CD14-positive monocyte (primary cell): Measurements from ENCODE around the gene ARHGDIB. TPM values are rescaled to one million over a fixed set of nuclear protein-coding genes. Genes with fewer than 3 reads are reported as not detected.
A peak's percentile ranks its signal among the peaks of the same experiment; 100 is the strongest.

Experiments
- DNase-seq, 3 donors: peaks; one replicate each; pipeline ENCODE4 v3.0.0-alpha.2; 2011 to 2022
- H2AFZ ChIP-seq: 2 replicates; pipeline ENCODE4 v1.6.0; 2012; ENCODE audit warnings: mild to moderate bottlenecking, low read depth, low read length, inconsistent platforms; ENCODE audit not compliant: insufficient read depth, poor library complexity, severe bottlenecking
- H3K27ac ChIP-seq, 2 donors: 1 replicate in 1 of 2; 2 replicates in 1 of 2; pipeline ENCODE4 v1.5.1; 2012 to 2013; ENCODE audit warnings: low read length in 2 of 2, control low read depth in 1 of 2, inconsistent platforms in 1 of 2, low read depth in 1 of 2, mild to moderate bottlenecking in 1 of 2
- H3K27me3 ChIP-seq, 2 donors: one replicate each; pipeline versions ENCODE4 v1.6.0 to v1.6.1; 2011 to 2013; ENCODE audit warnings: low read length in 2 of 2; ENCODE audit not compliant: control insufficient read depth in 2 of 2, insufficient read depth in 2 of 2
- H3K36me3 ChIP-seq, 2 donors: replicated peaks in 1 of 2; 1 replicate in 1 of 2; 2 replicates in 1 of 2; pipeline versions ENCODE4 v1.5.1 to v1.6.1; 2012 to 2013; ENCODE audit warnings: low read length in 2 of 2, control low read depth in 1 of 2, inconsistent platforms in 1 of 2, mild to moderate bottlenecking in 1 of 2; ENCODE audit not compliant: insufficient read depth in 2 of 2, control insufficient read depth in 1 of 2
- H3K4me1 ChIP-seq, 2 donors: 1 replicate in 1 of 2; 2 replicates in 1 of 2; pipeline versions ENCODE4 v1.5.1 to v1.6.1; 2012 to 2013; ENCODE audit warnings: low read length in 2 of 2, control low read depth in 1 of 2, inconsistent platforms in 1 of 2, mild to moderate bottlenecking in 1 of 2, moderate library complexity in 1 of 2; ENCODE audit not compliant: insufficient read depth in 2 of 2, control insufficient read depth in 1 of 2
- H3K4me2 ChIP-seq: replicated peaks from 2 replicates; pipeline ENCODE3; 2012; ENCODE audit warnings: low read length, moderate library complexity, mild to moderate bottlenecking; ENCODE audit not compliant: poor library complexity, severe bottlenecking; ENCODE audit errors: extremely low read depth
- H3K4me3 ChIP-seq, 3 experiments: fragments of 200-600 bp in 1 of 3; sonication (generic) in 1 of 3; replicated peaks in 1 of 3; 1 replicate in 2 of 3; 2 replicates in 1 of 3; pipeline ENCODE4 v1.5.1; 2011 to 2013; ENCODE audit warnings: low read length in 3 of 3, mild to moderate bottlenecking in 3 of 3, control low read depth in 2 of 3, low read depth in 2 of 3, inconsistent platforms in 1 of 3, moderate library complexity in 1 of 3
- H3K79me2 ChIP-seq: 2 replicates; pipeline ENCODE4 v1.6.0; 2012; ENCODE audit warnings: mild to moderate bottlenecking, control low read depth, inconsistent platforms, low read length, moderate library complexity; ENCODE audit not compliant: insufficient read depth
- H3K9ac ChIP-seq: 2 replicates; pipeline ENCODE4 v1.6.0; 2017; ENCODE audit warnings: low read length, mild to moderate bottlenecking; ENCODE audit not compliant: insufficient read depth, poor library complexity, severe bottlenecking
- H3K9me3 ChIP-seq, 2 donors: replicated peaks in 1 of 2; 1 replicate in 1 of 2; 2 replicates in 1 of 2; pipeline versions ENCODE4 v1.5.1 to v1.6.1; 2012 to 2013; ENCODE audit warnings: low read length in 2 of 2, control low read depth in 1 of 2; ENCODE audit not compliant: control insufficient read depth in 1 of 2, insufficient read depth in 1 of 2
- H4K20me1 ChIP-seq: 2 replicates; pipeline ENCODE4 v1.6.0; 2012; ENCODE audit warnings: mild to moderate bottlenecking, low read length, control low read depth, moderate library complexity; ENCODE audit not compliant: insufficient read depth
- H3K27ac Mint-ChIP-seq, 7 donors: one replicate each; pipeline ENCODE4 v1.8.0; 2020; ENCODE audit warnings: mild to moderate bottlenecking in 7 of 7, mixed read lengths in 7 of 7, moderate library complexity in 6 of 7, inconsistent platforms in 2 of 7
- H3K27me3 Mint-ChIP-seq, 3 donors: one replicate each; pipeline ENCODE4 v1.8.0; 2021 to 2022; ENCODE audit warnings: low read depth in 3 of 3, mild to moderate bottlenecking in 3 of 3, mixed read lengths in 3 of 3, moderate library complexity in 3 of 3, inconsistent platforms in 1 of 3
- H3K36me3 Mint-ChIP-seq, 2 donors: one replicate each; pipeline ENCODE4 v1.8.0; 2020; ENCODE audit warnings: mixed read lengths in 2 of 2, inconsistent platforms in 1 of 2, mild to moderate bottlenecking in 1 of 2
- H3K4me1 Mint-ChIP-seq: one replicate; pipeline ENCODE4 v1.8.0; 2020; ENCODE audit warnings: mild to moderate bottlenecking, mixed read lengths
- H3K4me3 Mint-ChIP-seq, 2 donors: one replicate each; pipeline ENCODE4 v1.8.0; 2020; ENCODE audit warnings: mild to moderate bottlenecking in 2 of 2, mixed read lengths in 2 of 2, moderate library complexity in 1 of 2
- H3K9me3 Mint-ChIP-seq, 7 donors: one replicate each; pipeline ENCODE4 v1.8.0; 2020 to 2022; ENCODE audit warnings: mixed read lengths in 7 of 7, mild to moderate bottlenecking in 6 of 7, moderate library complexity in 6 of 7, inconsistent platforms in 2 of 7
- WGBS: methylation state at CpG from one replicate; pipeline ENCODE4 v1.1.5; 2013; ENCODE audit warnings: missing lambda C conversion rate; ENCODE audit not compliant: insufficient coverage; 5-methylcytosine and 5-hydroxymethylcytosine counted together
- intact Hi-C, 2 donors: fragments of 100-400 bp; cut with micrococcal nuclease; formaldehyde crosslinking; loops; one replicate each; pipeline versions ENCODE4 v1.15.0 to v1.15.1; 2023
- polyA plus RNA-seq, 3 donors: library from polyadenylated mRNA; depleted of rRNA in 1 of 3; unstranded in 2 of 3; stranded (reverse) in 1 of 3; fragments of 300-500 nt in 2 of 3; fragments of >200 nt in 1 of 3; fragmentation: Illumina TruSeq in 2 of 3; gene quantifications; 1 replicate in 2 of 3; 2 replicates in 1 of 3; pipeline ENCODE4 v1.2.3, GENCODE V29; 2012 to 2021
- TF ChIP-seq, protein P1 (sequence below): fragments of 200-600 bp; IDR thresholded peaks from one replicate; pipeline ENCODE4 v1.8.0; 2022; ENCODE audit warnings: antibody characterized with exemption, mild to moderate bottlenecking

Gene ARHGDIB
- polyA plus RNA-seq, 3 donors, result 1,199 to 2,228 (median 1,854) TPM

DNA sequence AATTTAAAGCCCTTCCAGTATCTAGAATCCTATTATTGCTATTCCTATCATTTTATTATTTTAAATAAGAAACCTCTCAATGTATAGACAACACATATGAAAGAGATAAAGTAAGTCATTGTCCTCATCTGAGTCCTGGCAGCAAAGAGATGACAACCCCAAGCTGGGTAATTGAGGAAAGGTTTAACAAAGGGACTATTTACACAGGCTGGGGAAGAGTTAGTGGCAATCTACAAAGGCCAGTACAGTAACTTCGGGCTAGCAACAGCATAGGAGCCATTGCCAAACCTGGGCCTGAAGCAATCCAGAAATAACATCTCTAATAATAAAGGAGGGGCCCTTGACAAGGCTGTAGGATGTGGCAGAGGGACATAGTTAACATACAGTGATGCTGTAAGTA is 22.6 kb upstream of the ARHGDIB start:
- no peaks in the 10 kb centered on the region for H3K36me3 Mint-ChIP-seq
- no peak for DNase-seq
- H3K9me3 Mint-ChIP-seq, result no peaks in the 10 kb centered on the region
- Histone ChIP-seq H3K9me3 (no peaks in the 10 kb centered on the region), H3K27ac (peak overlapping the region; percentile 83 to 98), H3K4me2 (no peak overlapping the region), H3K27me3 (no peaks in the 10 kb centered on the region), H3K9ac (no peak overlapping the region), H2AFZ (no peak overlapping the region), H3K4me1 (peaks cover 78 to 93% of the 10 kb centered on the region in 2 donors), H3K79me2 (peaks cover 21% of the 10 kb centered on the region), H4K20me1 (no peaks in the 10 kb centered on the region), H3K4me3 (no peak overlapping the region), H3K36me3 (no peaks in the 10 kb centered on the region)
- intact Hi-C loops, result no loop called here
- no peaks in the 10 kb centered on the region for H3K27me3 Mint-ChIP-seq
- H3K4me1 Mint-ChIP-seq, result peaks cover 89% of the 10 kb centered on the region
- no peak overlapping the region for H3K4me3 Mint-ChIP-seq
- peak overlapping the region; percentile 57 to 99 (median 77) for H3K27ac Mint-ChIP-seq
- TF ChIP-seq, protein P1, sequence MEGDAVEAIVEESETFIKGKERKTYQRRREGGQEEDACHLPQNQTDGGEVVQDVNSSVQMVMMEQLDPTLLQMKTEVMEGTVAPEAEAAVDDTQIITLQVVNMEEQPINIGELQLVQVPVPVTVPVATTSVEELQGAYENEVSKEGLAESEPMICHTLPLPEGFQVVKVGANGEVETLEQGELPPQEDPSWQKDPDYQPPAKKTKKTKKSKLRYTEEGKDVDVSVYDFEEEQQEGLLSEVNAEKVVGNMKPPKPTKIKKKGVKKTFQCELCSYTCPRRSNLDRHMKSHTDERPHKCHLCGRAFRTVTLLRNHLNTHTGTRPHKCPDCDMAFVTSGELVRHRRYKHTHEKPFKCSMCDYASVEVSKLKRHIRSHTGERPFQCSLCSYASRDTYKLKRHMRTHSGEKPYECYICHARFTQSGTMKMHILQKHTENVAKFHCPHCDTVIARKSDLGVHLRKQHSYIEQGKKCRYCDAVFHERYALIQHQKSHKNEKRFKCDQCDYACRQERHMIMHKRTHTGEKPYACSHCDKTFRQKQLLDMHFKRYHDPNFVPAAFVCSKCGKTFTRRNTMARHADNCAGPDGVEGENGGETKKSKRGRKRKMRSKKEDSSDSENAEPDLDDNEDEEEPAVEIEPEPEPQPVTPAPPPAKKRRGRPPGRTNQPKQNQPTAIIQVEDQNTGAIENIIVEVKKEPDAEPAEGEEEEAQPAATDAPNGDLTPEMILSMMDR, result no peak
- no CpG with 5 or more reads among the region's 1 CpG for WGBS

DNA sequence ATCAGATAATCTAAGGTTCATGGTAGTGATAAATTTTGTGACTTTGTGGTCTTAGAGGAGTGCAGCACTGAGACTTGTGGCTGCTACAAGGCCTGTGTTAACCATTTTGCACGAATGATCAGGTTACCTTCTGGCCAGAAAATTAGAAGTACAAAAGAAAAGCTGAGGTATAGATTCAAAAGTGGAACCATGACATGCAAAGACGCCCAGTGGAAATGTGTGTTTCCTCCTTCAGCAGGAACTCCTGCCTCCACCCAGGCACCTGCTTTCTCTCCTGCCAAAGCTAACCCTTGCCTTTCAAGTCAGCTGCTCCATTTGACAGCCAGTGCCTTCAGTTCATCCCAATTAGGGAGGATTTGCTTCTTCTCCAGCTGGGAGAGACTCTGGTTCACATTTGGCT is 21.6 kb upstream of the ARHGDIB start:
- Mint-ChIP-seq H3K9me3 (no peaks in the 10 kb centered on the region), H3K36me3 (no peaks in the 10 kb centered on the region), H3K27me3 (no peaks in the 10 kb centered on the region), H3K27ac (peak overlapping the region; percentile 95 to 100 (median 99)), H3K4me1 (peaks cover 81% of the 10 kb centered on the region), H3K4me3 (peak overlapping the region in 1 of 2 donors; percentile 71)
- H3K27ac ChIP-seq, result peak overlapping the region; percentile 83 to 98
- no peaks in the 10 kb centered on the region for H3K27me3 ChIP-seq
- no peaks in the 10 kb centered on the region for H4K20me1 ChIP-seq
- TF ChIP-seq, protein P1, result no peak
- H3K36me3 ChIP-seq, result no peaks in the 10 kb centered on the region
- no peaks in the 10 kb centered on the region for H3K9me3 ChIP-seq
- peaks cover 18% of the 10 kb centered on the region for H3K79me2 ChIP-seq
- H3K4me2 ChIP-seq, result peak overlapping the region; percentile 74
- H2AFZ ChIP-seq, result no peak overlapping the region
- no peak overlapping the region for H3K9ac ChIP-seq
- peaks cover 69 to 82% of the 10 kb centered on the region in 2 donors for H3K4me1 ChIP-seq
- 0% methylated on average over 1 of the region's 2 CpGs for WGBS
- peak in 2 of 3 donors; percentile 47 to 54 for DNase-seq
- intact Hi-C loops, result no loop called here
- peak overlapping the region in 1 of 3 experiments; percentile 69 for H3K4me3 ChIP-seq
